CMK (cell line): ENCODE data around the gene STT3B.

Experiments used
- DNase-seq: peaks from one replicate; pipeline ENCODE4 v3.0.0-alpha.2; 2010; ENCODE audit warnings: low read depth

The STT3B gene

DNA sequence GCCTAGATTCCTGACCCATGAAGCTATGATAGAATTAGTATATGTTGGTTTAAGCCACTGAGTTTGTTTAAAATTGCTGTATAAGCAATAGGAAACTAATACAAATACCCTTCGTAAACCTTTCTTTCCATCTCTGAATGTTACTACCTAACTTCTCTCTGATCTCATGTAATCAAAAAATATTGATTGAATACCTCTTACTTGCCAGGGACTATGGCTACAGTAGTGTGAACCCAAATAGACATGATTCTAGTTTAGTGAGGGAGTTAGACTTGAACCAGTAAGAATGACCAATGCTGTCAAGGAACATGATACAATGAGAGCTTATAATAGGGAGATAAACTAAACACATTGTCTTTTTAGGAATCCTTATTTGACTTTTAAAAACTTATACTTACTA is 19.4 kb downstream of the STT3B start:
- DNase-seq, result no peak

- no peak for DNase-seq
These were observed 20.5 kb downstream of the STT3B start for GRCh38 chr3:31553258-31553657.

- no peak for DNase-seq
These were observed 22.5 kb downstream of the STT3B start for GRCh38 chr3:31555204-31555603.

GRCh38 chr3:31559872-31560534 is 27.3 kb downstream of the STT3B start:
- DNase-seq, result no peak

GRCh38 chr3:31561891-31562290 is 29.2 kb downstream of the STT3B start:
- DNase-seq, result no peak

DNA sequence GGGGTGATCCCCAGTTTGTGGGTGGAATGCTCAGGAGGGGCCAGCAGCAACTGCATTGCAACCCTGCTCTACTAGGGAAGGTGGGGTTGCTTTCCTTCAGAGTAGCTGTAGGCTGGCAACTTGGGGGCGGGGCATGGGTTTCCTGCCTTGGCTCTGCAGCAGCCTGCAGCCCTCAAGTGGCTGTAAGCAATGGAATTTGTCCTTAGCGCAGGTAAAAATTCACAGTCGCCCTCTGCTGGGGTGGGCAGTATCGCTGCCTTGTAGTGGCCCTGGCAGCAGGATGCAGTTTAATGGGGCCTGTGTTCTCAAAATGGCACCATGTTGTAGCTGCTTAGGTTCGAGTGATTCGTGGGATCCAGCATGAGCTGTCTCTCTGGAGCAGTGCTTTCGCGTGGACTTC is 29.8 kb downstream of the STT3B start:
- peak; percentile 22 for DNase-seq

- no peak for DNase-seq
These were observed 32.6 kb downstream of the STT3B start for GRCh38 chr3:31565288-31565687.

GRCh38 chr3:31567036-31567435 is 34.3 kb downstream of the STT3B start:
- no peak for DNase-seq

- no peak for DNase-seq
These were observed 35.9 kb downstream of the STT3B start for GRCh38 chr3:31568649-31569048.

DNA sequence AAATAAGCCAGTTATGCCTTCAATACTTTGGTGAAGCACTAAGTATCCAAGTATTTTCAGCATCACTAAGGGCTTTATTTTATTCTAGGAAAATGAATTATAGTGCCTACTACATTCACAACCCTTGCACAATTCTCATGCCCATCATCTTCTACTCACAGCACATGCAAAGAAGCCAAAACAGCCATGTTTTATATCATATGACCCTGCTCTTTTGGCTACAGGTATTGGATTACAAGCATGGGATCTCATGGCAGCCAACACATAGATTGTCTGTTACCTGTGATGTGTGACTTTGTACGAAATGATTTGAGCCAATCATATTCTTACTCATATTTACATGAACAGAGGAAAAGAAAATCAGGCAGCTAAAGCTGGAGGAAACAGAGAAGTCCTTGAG is 38.6 kb downstream of the STT3B start:
- no peak for DNase-seq

GRCh38 chr3:31572236-31573004 is 39.7 kb downstream of the STT3B start:
- DNase-seq, result no peak

DNA sequence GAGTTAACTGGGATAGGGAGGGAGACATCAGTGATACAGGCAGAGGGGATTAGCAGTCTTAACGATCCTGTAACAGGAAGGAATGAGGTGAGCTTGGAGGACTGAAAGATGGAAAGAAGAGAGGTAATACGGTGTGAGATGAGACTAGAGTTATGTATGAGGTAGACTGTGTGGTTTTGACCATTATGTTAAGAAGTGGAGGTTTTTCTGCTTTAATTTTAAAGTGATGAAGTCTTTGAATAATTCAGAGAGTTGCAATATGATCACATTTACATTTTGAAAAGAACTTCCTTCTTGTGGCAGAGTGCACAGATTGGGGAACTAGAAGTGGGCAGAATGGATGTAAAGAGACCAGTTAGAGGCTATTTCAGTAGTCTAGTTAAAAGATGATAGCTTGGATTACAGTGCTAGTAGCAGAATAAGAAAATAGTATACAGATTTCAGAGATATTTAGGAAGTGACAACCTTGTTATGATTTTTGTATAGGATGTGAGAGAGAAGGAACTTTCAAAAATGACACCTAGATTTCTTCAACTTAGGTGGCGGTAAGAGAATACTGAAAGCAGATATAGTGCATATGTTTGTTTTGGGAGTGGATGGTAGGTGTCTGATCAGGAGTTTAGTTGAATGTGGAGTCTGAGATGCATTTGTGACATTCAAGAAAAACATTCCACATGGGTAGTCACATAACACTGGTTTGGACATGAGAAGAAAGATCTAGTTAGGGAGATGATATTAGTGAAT is 40.5 kb downstream of the STT3B start:
- no peak for DNase-seq

- DNase-seq, result no peak
These were observed 42.7 kb downstream of the STT3B start for GRCh38 chr3:31575448-31575847.

- no peak for DNase-seq
These were observed 43.8 kb downstream of the STT3B start for GRCh38 chr3:31576521-31576920.

- no peak for DNase-seq
These were observed 44.5 kb downstream of the STT3B start for GRCh38 chr3:31577232-31577631.

DNA sequence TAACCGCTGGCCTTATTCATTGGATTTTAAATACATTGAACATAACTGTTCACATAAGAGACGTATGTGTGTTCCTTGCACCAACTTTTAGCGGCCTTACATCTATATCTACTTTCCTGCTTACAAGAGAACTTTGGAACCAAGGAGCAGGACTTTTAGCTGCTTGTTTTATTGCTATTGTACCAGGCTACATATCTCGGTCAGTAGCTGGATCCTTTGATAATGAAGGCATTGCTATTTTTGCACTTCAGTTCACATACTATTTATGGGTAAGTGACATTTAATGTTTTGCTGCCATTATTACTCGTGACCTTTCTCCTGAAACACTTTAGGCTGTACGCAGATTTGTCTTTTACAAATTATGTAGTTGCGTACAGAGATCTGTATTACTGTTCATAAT is 47.1 kb downstream of the STT3B start:
- DNase-seq, result no peak

GRCh38 chr3:31580645-31581044 is 47.9 kb downstream of the STT3B start:
- no peak for DNase-seq

- DNase-seq, result no peak
These were observed 48.9 kb downstream of the STT3B start for GRCh38 chr3:31581660-31582059.

- no peak for DNase-seq
These were observed 56.5 kb downstream of the STT3B start for GRCh38 chr3:31589228-31589627.

- no peak for DNase-seq
These were observed 57.9 kb downstream of the STT3B start for GRCh38 chr3:31590650-31591049.

DNA sequence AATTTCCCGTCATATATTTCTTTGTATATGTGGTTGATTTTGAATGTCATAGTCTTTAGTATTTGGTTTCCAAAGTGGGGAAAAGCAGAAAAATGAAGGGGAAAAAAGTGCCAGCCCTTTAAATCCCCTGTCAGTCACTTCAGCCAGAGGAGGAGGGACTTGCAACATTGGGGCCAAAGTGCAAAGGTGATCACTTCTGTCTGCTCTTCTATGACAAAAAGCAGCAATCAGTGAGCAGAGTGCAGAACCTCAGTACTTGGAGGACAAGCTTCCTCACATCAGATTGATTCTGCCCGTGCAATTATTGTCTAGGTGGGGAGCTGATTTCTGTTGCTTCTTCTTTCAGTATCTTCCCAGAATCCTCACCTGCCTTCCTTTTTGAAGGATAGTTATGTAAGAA is 60.0 kb downstream of the STT3B start:
- DNase-seq, result no peak

GRCh38 chr3:31596176-31596575 is 63.5 kb downstream of the STT3B start:
- no peak for DNase-seq

GRCh38 chr3:31600431-31600830 is 67.7 kb downstream of the STT3B start:
- no peak for DNase-seq
